BLaER1 treated with 17β-estradiol and CSF1 and Interleukin-3, amounts not matched to agents 10 nM and 100 nM (cell line): ENCODE results near the gene REV3L.

Experiments
- H3K27ac ChIP-seq, 11 experiments: shearing (Covaris generic); formaldehyde crosslinking; 2 replicates each; pipeline ENCODE4 v1.8.1; 2022
- H3K27me3 ChIP-seq, 11 experiments: shearing (Covaris generic); formaldehyde crosslinking; 2 replicates each; pipeline ENCODE4 v1.8.1; 2022
- H3K36me3 ChIP-seq, 11 experiments: shearing (Covaris generic); formaldehyde crosslinking; 2 replicates each; pipeline ENCODE4 v1.8.1; 2022
- H3K4me1 ChIP-seq, 10 experiments: shearing (Covaris generic); formaldehyde crosslinking; 2 replicates each; pipeline ENCODE4 v1.8.1; 2022
- H3K4me2 ChIP-seq, 11 experiments: shearing (Covaris generic); formaldehyde crosslinking; 2 replicates each; pipeline ENCODE4 v1.8.1; 2022
- H3K4me3 ChIP-seq, 10 experiments: shearing (Covaris generic); formaldehyde crosslinking; 2 replicates each; pipeline ENCODE4 v1.8.1; 2022
- H3K9ac ChIP-seq, 11 experiments: shearing (Covaris generic); formaldehyde crosslinking; 2 replicates each; pipeline ENCODE4 v1.8.1; 2022
- H3K9me3 ChIP-seq, 11 experiments: shearing (Covaris generic); formaldehyde crosslinking; replicated peaks in 1 of 11; 2 replicates each; pipeline ENCODE4 v1.8.1; 2022
- H4K20me1 ChIP-seq, 11 experiments: shearing (Covaris generic); formaldehyde crosslinking; 2 replicates each; pipeline ENCODE4 v1.8.1; 2022
- Cebpa-rat ChIP-seq, 11 experiments: shearing (Covaris generic); IDR thresholded peaks; 2 replicates each; pipeline ENCODE4 v1.8.1; 2022

REV3L gene

GRCh38 chr6:111486921-111487320, 3.9 kb upstream of the REV3L start:
- Histone ChIP-seq H3K4me2 (peak overlapping the region; percentile 26 to 92 (median 84)), H3K9me3 (peaks cover 0 to 6% (median 0%) of the 10 kb centered on the region in 11 experiments; a peak in 2 of 22 replicates), H3K4me1 (peaks cover 35 to 59% (median 49%) of the 10 kb centered on the region in 10 experiments), H3K9ac (peak overlapping the region in 6 of 11 experiments; percentile 8 to 29 (median 15); a peak in 8 of 22 replicates), H3K27ac (peak overlapping the region in 10 of 11 experiments; percentile 20 to 97 (median 94); a peak in 17 of 22 replicates), H3K36me3 (peaks cover 0 to 55% (median 33%) of the 10 kb centered on the region in 11 experiments; a peak in 17 of 22 replicates), H3K27me3 (no peaks in the 10 kb centered on the region), H4K20me1 (peaks cover 0 to 32% (median 0%) of the 10 kb centered on the region in 11 experiments; a peak in 6 of 22 replicates), H3K4me3 (no peak overlapping the region)
- TF ChIP-seq Cebpa-rat (IDR thresholded peaks at IDR 0.05), result no peak

- H3K9ac ChIP-seq, result peak overlapping the region in 4 of 11 experiments; percentile 8 to 29 (median 10); a peak in 5 of 22 replicates
- H3K4me3 ChIP-seq, result no peak overlapping the region
- peak overlapping the region in 9 of 11 experiments; percentile 48 to 97 (median 96); a peak in 17 of 22 replicates for H3K27ac ChIP-seq
- H3K9me3 ChIP-seq, result peaks cover 0 to 6% (median 0%) of the 10 kb centered on the region in 11 experiments; a peak in 2 of 22 replicates
- H4K20me1 ChIP-seq, result peaks cover 0 to 32% (median under 1%) of the 10 kb centered on the region in 11 experiments; a peak in 7 of 22 replicates
- H3K4me2 ChIP-seq, result peak overlapping the region; percentile 26 to 92 (median 84)
- H3K27me3 ChIP-seq, result no peaks in the 10 kb centered on the region
- peaks cover 0 to 50% (median 30%) of the 10 kb centered on the region in 11 experiments; a peak in 17 of 22 replicates for H3K36me3 ChIP-seq
- TF ChIP-seq Cebpa-rat (IDR thresholded peaks at IDR 0.05), result no peak
- H3K4me1 ChIP-seq, result peaks cover 35 to 60% (median 50%) of the 10 kb centered on the region in 10 experiments
Measured at GRCh38 chr6:111486475-111486874, 3.5 kb upstream of the REV3L start.

GRCh38 chr6:111485342-111485741, 2.3 kb upstream of the REV3L start:
- Histone ChIP-seq H3K4me3 (peak overlapping the region; percentile 78 to 96 (median 92); a peak in 12 of 20 replicates), H3K4me2 (peak overlapping the region; percentile 78 to 95 (median 88); a peak in 20 of 22 replicates), H3K36me3 (peaks cover 0 to 39% (median 24%) of the 10 kb centered on the region in 11 experiments; a peak in 17 of 22 replicates), H3K9ac (peak overlapping the region; percentile 89 to 98 (median 96); a peak in 20 of 22 replicates), H3K4me1 (peaks cover 38 to 70% (median 60%) of the 10 kb centered on the region in 10 experiments), H3K27ac (peak overlapping the region; percentile 93 to 98 (median 97); a peak in 19 of 22 replicates), H3K9me3 (peaks cover 0 to 6% (median 0%) of the 10 kb centered on the region in 11 experiments; a peak in 2 of 22 replicates), H3K27me3 (no peaks in the 10 kb centered on the region), H4K20me1 (peaks cover 0 to 32% (median 7%) of the 10 kb centered on the region in 11 experiments; a peak in 8 of 22 replicates)
- TF ChIP-seq Cebpa-rat (IDR thresholded peaks at IDR 0.05), result no peak

- peaks cover 0 to 31% (median 10%) of the 10 kb centered on the region in 11 experiments; a peak in 11 of 22 replicates for H4K20me1 ChIP-seq
- no peak for TF ChIP-seq Cebpa-rat (IDR thresholded peaks at IDR 0.05)
- peak overlapping the region; percentile 78 to 95 (median 88) for H3K4me2 ChIP-seq
- peak overlapping the region; percentile 93 to 98 (median 97) for H3K27ac ChIP-seq
- H3K27me3 ChIP-seq, result no peaks in the 10 kb centered on the region
- H3K4me3 ChIP-seq, result peak overlapping the region; percentile 78 to 96 (median 92)
- H3K9ac ChIP-seq, result peak overlapping the region; percentile 89 to 98 (median 96)
- peaks cover 40 to 69% (median 59%) of the 10 kb centered on the region in 10 experiments for H3K4me1 ChIP-seq
- peaks cover 0 to 37% (median 24%) of the 10 kb centered on the region in 11 experiments; a peak in 17 of 22 replicates for H3K36me3 ChIP-seq
- H3K9me3 ChIP-seq, result peaks cover 0 to 6% (median 0%) of the 10 kb centered on the region in 11 experiments; a peak in 2 of 22 replicates
Measured at GRCh38 chr6:111484633-111484930, 1.6 kb upstream of the REV3L start.

GRCh38 chr6:111483736-111484632, 966 bp upstream of the REV3L start:
- H3K4me1 ChIP-seq, result peaks cover 41 to 70% (median 61%) of the 10 kb centered on the region in 10 experiments
- TF ChIP-seq Cebpa-rat (IDR thresholded peaks at IDR 0.05), result no peak
- peak overlapping the region; percentile 78 to 96 (median 92) for H3K4me3 ChIP-seq
- peaks cover 0 to 35% (median 14%) of the 10 kb centered on the region in 11 experiments; a peak in 12 of 22 replicates for H4K20me1 ChIP-seq
- peak overlapping the region; percentile 89 to 98 (median 96) for H3K9ac ChIP-seq
- peaks cover 0 to 6% (median 0%) of the 10 kb centered on the region in 11 experiments; a peak in 2 of 22 replicates for H3K9me3 ChIP-seq
- H3K36me3 ChIP-seq, result peaks cover 0 to 31% (median 20%) of the 10 kb centered on the region in 11 experiments; a peak in 17 of 22 replicates
- H3K4me2 ChIP-seq, result peak overlapping the region; percentile 78 to 95 (median 88)
- H3K27me3 ChIP-seq, result no peaks in the 10 kb centered on the region
- peak overlapping the region; percentile 93 to 98 (median 97) for H3K27ac ChIP-seq

- Histone ChIP-seq H3K4me3 (peak overlapping the region; percentile 78 to 96 (median 92)), H3K4me2 (peak overlapping the region; percentile 73 to 95 (median 87)), H3K9me3 (peaks cover 0 to 6% (median 0%) of the 10 kb centered on the region in 11 experiments; a peak in 2 of 22 replicates), H3K27me3 (no peaks in the 10 kb centered on the region), H3K27ac (peak overlapping the region; percentile 93 to 98 (median 97)), H3K4me1 (peaks cover 42 to 71% (median 64%) of the 10 kb centered on the region in 10 experiments), H3K9ac (peak overlapping the region; percentile 89 to 98 (median 96)), H3K36me3 (peaks cover 0 to 16% (median 10%) of the 10 kb centered on the region in 11 experiments; a peak in 7 of 22 replicates), H4K20me1 (peaks cover 3 to 46% (median 24%) of the 10 kb centered on the region in 11 experiments; a peak in 15 of 22 replicates)
- TF ChIP-seq Cebpa-rat (IDR thresholded peaks at IDR 0.05), result no peak
Measured at GRCh38 chr6:111482188-111482958, 645 bp downstream of the REV3L start.

GRCh38 chr6:111481836-111482187, 1.2 kb downstream of the REV3L start:
- peak overlapping the region; percentile 73 to 95 (median 87) for H3K4me2 ChIP-seq
- TF ChIP-seq Cebpa-rat (IDR thresholded peaks at IDR 0.05), result no peak
- H3K27me3 ChIP-seq, result no peaks in the 10 kb centered on the region
- peaks cover 0 to 6% (median 0%) of the 10 kb centered on the region in 11 experiments; a peak in 2 of 22 replicates for H3K9me3 ChIP-seq
- peaks cover 41 to 71% (median 63%) of the 10 kb centered on the region in 10 experiments for H3K4me1 ChIP-seq
- peaks cover 6 to 44% (median 30%) of the 10 kb centered on the region in 11 experiments; a peak in 15 of 22 replicates for H4K20me1 ChIP-seq
- peaks cover 0 to 10% (median 8%) of the 10 kb centered on the region in 11 experiments; a peak in 7 of 22 replicates for H3K36me3 ChIP-seq
- peak overlapping the region; percentile 89 to 98 (median 96) for H3K9ac ChIP-seq
- peak overlapping the region; percentile 78 to 96 (median 92) for H3K4me3 ChIP-seq
- peak overlapping the region; percentile 93 to 98 (median 97) for H3K27ac ChIP-seq
